HS-27A (cell line): Measurements from ENCODE around the gene PHACTR1.

Experiments
- DNase-seq: peaks from one replicate; pipeline ENCODE4 v3.0.0-alpha.2; 2012; ENCODE audit warnings: low read depth, missing footprints

Gene PHACTR1

GRCh38 chr6:12803486-12803885, 86.9 kb downstream of the PHACTR1 start:
- DNase-seq, result no peak

DNA sequence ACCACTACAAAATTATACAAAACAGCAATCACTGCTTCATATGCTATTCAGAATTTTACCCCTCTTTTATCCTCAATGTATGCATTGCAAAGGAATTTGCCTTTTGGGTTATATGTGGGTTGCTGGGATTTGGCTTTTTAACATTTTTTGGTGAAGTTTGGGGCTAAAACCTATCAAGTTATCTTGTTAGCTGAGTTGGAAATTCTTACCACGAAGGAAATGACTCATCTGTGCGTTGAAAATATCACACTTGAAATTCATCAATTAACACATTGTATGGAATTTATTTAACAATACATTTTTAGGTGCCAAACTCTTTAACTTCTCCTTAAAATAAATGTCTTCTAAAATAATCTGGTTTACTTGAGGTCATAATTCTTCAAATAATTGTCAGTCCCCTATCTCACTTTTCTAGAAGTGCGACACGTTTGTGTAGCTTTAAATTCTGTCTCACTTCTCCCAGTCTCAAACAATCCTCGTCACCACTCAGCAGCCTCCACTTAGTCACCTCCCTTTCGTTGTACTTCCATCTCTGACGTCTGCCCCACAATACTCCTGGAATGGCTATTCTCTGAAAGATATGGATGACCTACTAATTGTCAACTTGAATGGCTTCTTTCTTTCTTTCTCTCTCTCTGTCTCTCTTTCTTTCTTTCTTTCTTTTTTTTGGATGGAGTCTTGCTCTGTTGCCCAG, 88.5 kb downstream of the PHACTR1 start:
- DNase-seq, result no peak

GRCh38 chr6:12806136-12806535, 89.6 kb downstream of the PHACTR1 start:
- DNase-seq, result no peak

- DNase-seq, result no peak
These were observed 90.2 kb downstream of the PHACTR1 start for GRCh38 chr6:12806796-12807195.

DNA sequence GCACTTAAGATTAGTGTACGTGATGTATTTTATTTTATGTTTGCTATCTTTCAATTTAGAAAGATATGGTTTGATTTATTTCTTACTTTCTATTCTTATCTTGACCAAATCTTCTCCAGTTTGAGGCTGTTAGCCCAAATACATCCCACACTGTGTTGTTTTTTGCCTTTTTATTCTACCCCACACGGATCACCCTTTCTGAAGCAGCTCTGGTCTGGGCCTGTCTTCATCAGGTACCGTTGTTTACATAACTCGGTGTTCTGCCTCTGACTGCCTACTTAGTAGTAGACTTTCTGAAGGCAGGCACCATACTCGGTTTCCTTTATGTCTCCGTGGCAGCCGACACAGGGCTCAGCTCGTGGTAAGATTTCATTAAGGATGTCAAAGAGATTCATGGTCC, 95.0 kb downstream of the PHACTR1 start:
- DNase-seq, result no peak

DNA sequence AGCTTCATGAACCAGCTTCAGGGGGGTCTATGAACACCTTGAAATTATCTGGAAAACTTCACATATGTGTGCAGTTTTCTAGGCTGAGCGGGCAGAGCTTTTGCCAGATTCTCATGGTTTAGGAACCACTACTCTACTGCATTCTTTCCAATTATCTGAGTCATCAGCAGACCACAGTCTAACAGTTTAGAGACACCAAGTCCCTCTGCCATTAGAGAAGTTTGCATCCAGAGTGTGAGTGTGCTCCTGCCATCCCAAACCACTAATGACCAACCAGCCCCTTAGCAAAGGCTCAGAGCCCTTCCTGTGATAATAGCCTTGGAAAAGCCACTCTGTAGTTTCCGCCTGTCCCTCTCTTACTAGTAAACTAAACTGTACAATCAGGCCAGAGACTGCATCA, 96.8 kb downstream of the PHACTR1 start:
- no peak for DNase-seq

GRCh38 chr6:12814015-12814414, 97.4 kb downstream of the PHACTR1 start:
- DNase-seq, result no peak

DNA sequence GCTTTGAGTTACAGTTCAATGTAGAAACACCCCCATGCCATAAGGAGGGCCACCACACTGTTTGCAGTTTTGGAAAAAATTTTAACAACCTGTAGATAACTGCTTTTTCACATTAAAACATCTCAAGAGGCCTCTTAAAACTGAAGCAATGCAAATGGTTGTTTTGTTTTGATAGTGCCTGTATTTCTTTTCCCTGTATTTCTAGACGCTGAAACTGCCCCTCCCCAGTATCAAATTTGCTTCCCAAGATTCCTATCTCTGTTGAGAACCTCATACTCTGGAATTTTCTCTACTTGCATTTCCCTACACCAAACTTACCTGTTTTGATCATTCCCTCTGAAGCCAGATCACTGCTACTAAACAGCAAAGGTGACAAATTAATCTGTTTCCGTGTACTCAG, 98.5 kb downstream of the PHACTR1 start:
- no peak for DNase-seq

DNA sequence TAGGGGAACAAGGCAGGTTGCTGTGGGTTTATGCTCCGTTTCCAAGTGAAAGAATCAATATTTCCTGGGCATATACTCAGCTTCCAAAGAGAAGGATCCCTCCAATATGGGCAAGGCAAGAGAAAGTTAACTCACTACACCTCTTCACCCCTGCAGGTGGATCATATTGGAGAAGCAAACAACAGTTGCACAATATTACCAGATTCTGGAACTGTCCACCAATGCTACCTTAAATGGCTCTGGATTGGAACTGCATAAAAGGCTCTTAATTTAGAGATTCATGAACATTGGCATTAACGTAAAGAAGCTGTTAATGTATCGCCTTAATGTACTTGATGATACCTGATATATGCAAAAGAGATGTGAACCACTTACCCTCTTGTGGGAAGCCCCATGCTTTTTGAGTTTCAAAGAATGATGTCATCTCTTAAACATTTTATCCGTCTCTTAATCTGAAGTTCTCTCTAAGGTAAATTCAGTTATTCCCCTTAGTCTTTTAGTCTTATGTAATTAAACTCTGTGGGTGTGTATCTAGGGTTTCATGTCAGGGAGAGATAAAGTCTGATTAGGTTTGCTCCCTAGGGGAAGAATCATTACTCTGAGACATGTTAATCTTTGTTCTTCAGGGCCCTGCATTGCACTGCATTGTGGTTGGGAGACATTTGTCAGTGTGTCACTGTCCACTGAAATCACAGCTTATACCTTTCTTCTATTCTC, 99.5 kb downstream of the PHACTR1 start:
- no peak for DNase-seq

DNA sequence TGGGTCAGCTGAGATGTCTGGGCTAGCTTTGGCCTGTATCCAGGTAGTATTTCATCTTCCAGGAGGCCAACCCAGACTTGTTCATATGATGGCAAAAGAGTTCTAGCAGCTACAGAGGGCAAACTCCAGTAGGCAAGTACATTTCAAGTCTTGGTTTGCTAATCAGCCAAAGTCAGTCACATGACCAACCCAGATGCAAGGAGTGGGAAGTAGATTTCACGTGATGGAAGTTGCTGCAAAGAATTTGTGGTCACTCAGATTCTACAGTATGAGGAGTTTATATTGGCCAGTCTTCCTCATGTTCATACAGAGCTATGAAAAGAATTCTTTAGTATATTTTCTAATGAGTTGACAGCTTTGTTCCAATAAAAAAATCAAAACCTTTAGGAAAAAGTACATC, 101.8 kb downstream of the PHACTR1 start:
- DNase-seq, result no peak

GRCh38 chr6:12823847-12824246, 107.3 kb downstream of the PHACTR1 start:
- no peak for DNase-seq

DNA sequence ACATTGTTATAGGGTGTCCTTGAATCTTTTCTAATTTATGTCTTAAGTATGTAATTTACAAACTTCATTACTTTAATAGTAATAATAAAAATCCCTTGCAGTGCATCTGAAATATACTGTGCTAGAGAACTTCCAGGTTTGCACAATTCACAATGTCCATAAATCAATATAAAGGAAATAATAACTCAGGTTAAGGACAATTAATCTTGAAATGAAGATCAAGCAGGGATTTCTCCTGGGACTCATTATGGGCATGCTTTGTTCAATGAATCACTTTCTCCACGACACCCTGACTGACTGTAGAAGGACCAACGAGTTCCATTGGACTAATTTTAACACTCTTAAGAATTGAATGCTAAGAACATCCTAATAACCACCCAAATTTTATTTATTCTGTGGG, 110.0 kb downstream of the PHACTR1 start:
- no peak for DNase-seq

- DNase-seq, result no peak
These were observed 111.4 kb downstream of the PHACTR1 start for GRCh38 chr6:12827921-12828320.

DNA sequence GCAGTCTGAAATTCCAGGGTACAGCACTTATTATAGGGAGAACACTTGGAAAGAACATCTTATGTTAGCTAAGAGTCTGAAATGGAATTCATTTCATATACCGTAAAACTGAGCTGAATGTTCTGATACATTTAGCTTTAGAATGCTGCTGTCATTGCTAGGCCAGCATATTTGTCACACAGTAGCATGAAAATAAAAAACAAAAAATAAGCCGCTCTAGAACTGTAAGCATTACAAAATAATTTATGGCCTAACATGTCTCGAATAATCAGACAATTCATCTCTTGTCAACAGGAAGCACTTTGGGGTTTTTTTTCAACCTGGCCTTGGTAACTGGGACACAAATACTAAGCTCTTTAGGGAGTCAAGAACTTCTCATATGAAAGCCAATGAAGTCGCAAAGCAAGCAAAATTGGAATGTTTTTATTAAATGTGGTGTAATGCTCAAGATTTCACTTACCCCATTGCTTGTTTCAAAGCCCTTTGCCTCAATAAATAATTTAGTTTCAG, 115.7 kb downstream of the PHACTR1 start:
- DNase-seq, result no peak

DNA sequence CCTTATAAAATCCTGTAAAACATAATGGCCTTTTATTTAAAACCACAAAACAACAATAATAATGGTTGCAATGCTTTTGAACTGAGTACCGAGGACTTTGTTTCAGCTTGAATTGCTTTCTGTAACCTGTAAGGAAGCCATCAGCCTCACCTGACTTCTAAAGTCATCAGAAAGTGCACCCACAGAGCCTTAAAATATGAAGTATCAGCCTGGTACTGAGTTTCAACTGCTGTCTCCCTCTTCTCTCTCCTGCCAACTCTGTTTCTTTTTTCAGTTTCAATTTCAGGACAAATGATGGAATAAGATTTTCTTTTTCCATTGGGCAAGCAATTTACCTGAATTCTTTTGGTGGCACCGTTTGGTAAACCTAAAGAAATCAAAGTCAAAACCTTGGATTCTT, 119.4 kb downstream of the PHACTR1 start:
- DNase-seq, result no peak

- DNase-seq, result no peak
These were observed 125.1 kb downstream of the PHACTR1 start for GRCh38 chr6:12841619-12842018.

DNA sequence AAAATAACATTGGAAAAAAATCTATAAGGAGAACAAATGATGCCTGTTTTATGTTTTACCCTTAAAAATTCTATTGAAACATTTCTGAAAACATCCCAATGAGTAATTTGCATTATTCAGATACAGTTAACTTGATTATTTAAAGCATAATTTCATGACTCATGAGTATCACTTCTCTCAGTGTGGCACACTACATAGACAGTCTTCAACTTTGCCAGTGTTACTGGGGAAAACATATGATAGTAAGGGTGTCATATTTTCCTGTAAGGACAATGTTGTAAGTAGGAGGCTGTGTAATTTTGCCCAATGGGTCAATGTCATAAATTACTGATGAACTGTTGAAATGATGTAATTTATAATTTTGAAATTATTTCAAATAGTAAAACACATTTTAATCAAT, 125.5 kb downstream of the PHACTR1 start:
- no peak for DNase-seq

- DNase-seq, result no peak
These were observed 126.1 kb downstream of the PHACTR1 start for GRCh38 chr6:12842658-12843057.

GRCh38 chr6:12844284-12845223, 128.0 kb downstream of the PHACTR1 start:
- DNase-seq, result no peak

DNA sequence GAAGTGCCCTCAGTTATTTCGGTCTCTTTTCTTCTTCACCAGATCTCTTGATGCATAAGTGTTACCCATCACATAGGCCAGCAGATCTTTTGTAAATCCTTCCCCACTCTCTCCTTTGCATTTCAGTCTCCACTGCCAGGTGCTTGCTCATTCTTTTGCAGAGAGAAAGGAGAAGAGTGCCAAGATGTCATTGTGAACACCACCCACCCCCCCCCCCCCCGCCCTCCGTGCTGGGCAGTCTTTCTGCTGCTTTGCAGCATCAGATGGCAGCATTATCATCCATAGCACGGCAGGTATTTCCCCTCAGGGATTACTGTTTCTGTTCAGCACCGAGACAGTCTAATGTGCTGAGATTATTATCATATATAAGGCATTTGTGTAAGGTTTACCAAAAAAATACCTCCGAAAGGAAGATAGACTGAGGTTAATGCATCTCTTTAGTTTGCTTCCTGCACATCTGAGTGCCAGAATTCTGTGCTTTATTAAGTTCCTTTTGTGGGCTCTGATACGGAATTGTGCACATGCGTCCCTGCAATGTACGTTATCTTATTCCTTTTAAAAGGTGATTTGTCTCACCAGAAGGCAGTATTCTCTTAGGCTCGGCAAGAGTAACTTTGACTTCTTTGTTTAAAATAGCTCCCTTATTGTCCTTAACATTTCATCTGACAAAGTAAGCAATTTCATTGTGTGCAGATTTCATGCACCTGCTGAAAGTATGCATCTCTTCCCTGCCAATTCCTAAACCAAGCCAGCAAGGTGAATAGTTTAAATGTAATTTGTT, 128.8 kb downstream of the PHACTR1 start:
- no peak for DNase-seq

DNA sequence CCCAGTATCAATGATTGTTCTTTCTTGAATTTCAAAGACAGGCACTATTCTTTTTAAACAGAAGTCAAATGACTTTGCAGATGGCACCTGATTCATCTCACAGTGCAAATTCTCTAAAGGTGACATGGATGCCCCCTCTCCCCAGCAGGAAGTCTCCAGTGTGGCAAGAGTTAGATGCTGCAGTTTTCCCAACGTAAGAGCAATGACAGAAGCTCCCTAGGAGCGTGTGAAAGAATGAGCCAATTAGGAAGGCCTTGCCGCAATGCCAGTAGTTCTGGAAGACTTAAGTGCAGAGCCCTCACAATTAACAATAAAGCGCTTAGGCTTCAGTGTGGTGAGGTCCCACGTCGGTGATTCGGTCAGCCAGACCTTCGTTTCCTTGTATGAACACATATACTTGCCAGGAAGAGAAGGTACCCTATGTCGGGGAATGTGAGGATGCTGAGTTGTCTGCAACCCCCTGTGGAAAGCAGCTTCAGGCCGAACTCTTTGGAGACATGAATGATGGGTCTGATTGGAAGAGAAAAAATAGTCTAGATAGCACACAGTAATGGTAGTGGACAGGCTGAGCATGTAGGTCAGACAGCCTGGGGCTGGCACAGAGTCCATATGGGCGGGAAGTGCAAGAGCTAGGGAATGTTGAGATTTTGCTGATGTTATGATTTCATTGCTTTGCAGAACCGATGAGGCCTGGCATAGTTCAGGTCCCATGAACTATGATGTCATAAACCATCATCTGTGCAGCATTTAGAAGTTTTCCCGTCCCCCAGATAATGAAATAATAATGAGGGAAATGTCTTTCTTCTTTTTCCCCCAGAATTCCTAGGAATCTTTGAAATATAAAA, 132.6 kb downstream of the PHACTR1 start:
- DNase-seq, result no peak
